ENCODE results near the gene NHP2. TPM values are rescaled to one million over a fixed set of nuclear protein-coding genes. Genes with fewer than 3 reads are reported as not detected.

NHP2 gene
- total RNA-seq, 1 donor from 2014 or later: 161 TPM

DNA sequence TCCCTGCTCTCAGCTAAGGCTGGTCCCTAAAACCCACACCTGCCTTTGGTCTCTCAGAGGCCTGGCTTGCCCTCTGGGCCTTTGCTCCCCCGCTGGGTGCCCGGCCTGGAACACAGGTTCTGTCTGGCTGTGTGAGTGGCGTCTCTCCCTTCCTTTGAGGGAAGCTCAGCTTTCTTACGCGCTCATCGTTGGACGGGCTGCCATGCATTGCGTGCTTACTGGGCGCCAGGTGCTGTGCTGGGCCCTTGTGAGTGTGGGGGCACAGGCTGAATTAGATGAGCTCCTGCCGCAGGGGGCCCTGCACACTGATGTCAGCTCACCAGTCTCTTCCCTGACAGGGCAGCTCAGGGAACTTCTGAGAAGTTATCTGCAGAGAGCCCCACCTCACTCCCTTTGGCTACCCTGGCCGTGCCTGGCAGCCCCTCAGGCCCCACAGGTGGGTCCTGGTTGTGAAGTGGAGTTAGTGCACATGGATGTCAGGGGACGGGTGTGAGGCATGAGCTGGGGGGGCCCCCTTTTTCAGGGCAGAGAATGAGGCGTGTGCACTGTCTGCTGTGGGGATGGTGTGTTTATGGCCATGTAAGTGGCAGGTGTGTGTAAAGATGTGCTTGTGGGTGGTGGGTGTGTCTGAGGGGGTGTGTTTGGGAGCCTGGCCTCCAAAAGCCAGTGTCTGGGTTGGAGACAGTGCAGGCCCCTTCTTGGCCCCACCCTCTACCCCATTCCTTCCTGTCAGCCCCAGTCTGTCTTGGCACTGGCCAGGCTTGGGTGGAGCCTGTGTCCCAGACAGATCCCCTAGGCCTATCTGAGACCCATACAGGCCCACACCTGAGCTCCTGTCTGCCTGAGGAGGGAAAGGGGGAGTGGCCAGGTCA is 30.4 kb downstream of the NHP2 start:
- no peak for DNase-seq (ENCODE audit: extremely low spot score, unreplicated experiment)
- H3K27me3 Mint-ChIP-seq: no peaks in the 10 kb centered on the region
- TF ChIP-seq, protein P1, sequence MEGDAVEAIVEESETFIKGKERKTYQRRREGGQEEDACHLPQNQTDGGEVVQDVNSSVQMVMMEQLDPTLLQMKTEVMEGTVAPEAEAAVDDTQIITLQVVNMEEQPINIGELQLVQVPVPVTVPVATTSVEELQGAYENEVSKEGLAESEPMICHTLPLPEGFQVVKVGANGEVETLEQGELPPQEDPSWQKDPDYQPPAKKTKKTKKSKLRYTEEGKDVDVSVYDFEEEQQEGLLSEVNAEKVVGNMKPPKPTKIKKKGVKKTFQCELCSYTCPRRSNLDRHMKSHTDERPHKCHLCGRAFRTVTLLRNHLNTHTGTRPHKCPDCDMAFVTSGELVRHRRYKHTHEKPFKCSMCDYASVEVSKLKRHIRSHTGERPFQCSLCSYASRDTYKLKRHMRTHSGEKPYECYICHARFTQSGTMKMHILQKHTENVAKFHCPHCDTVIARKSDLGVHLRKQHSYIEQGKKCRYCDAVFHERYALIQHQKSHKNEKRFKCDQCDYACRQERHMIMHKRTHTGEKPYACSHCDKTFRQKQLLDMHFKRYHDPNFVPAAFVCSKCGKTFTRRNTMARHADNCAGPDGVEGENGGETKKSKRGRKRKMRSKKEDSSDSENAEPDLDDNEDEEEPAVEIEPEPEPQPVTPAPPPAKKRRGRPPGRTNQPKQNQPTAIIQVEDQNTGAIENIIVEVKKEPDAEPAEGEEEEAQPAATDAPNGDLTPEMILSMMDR (conservative IDR thresholded peaks at IDR 0.05): no peak
- peak overlapping the region; percentile 73 for H3K4me3 Mint-ChIP-seq
- H3K4me1 Mint-ChIP-seq (ENCODE audit: unreplicated experiment): peaks cover 9% of the 10 kb centered on the region
- no peaks in the 10 kb centered on the region for H3K36me3 Mint-ChIP-seq
- peak overlapping the region; percentile 99 for H3K27ac Mint-ChIP-seq
- no peaks in the 10 kb centered on the region for H3K9me3 Mint-ChIP-seq

DNA sequence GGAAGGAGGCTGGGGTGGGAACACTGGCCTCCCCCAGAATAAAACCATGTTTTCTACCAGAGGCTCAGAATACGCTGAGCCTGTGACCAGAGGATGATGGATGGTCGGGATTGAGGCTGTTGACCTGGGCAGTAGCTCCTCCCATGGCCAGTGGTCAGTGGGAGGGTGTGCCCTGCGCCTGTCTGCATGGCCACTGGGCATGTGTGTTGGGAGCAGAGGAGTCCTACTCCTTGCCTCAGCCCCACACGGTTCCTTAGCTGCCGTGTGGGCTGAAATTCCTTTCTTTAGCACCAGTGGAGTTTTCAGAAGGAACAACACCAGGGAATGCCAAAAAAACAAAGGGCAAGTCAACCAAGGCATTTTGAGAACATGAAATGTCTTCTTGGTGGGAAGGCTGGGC is 31.3 kb downstream of the NHP2 start:
- TF ChIP-seq, protein P1 (conservative IDR thresholded peaks at IDR 0.05): no peak
- DNase-seq (ENCODE audit: extremely low spot score, unreplicated experiment): no peak
- H3K9me3 Mint-ChIP-seq: no peaks in the 10 kb centered on the region
- no peak overlapping the region for H3K4me3 Mint-ChIP-seq
- H3K4me1 Mint-ChIP-seq (ENCODE audit: unreplicated experiment): peaks cover 9% of the 10 kb centered on the region
- H3K36me3 Mint-ChIP-seq: no peaks in the 10 kb centered on the region
- no peak overlapping the region for H3K27ac Mint-ChIP-seq
- no peaks in the 10 kb centered on the region for H3K27me3 Mint-ChIP-seq

DNA sequence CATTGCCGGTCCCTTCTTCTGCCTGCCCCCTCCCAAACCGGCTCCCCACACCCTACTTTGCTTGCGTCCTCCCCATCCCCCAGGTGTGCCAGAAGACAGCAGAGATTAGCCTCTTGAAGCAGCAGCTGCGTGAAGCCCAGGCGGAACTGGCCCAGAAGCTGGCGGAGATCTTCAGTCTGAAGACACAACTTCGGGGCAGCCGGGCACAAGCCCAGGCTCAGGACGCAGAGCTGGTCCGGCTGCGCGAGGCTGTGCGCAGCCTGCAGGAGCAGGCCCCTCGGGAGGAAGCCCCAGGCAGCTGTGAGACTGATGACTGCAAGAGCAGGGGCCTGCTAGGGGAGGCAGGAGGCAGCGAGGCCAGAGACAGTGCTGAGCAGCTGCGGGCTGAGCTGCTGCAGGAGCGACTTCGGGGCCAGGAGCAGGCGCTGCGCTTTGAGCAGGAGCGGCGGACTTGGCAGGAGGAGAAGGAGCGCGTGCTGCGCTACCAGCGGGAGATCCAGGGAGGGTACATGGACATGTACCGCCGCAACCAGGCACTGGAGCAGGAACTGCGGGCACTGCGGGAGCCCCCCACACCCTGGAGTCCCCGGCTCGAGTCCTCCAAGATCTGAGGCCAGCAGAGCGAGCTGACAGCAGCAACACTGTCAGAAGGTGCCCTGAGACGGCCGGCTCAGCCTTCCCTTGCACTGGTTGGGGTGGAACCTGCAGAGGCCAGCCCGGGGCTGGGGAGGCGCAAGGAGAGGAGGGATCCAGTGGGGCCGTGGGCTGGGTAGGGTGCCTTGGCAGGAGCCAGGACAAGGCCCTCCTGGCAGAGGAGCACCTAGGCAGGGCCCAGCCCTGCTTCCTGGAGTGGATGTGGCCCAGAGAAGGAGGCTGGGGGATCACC is 32.1 kb downstream of the NHP2 start:
- Mint-ChIP-seq H3K4me3 (no peak overlapping the region), H3K27ac (no peak overlapping the region), H3K9me3 (no peaks in the 10 kb centered on the region), H3K4me1 (ENCODE audit: unreplicated experiment) (peaks cover 9% of the 10 kb centered on the region), H3K27me3 (no peaks in the 10 kb centered on the region), H3K36me3 (no peaks in the 10 kb centered on the region)
- no peak for DNase-seq (ENCODE audit: extremely low spot score, unreplicated experiment)
- TF ChIP-seq, protein P1 (conservative IDR thresholded peaks at IDR 0.05): no peak

DNA sequence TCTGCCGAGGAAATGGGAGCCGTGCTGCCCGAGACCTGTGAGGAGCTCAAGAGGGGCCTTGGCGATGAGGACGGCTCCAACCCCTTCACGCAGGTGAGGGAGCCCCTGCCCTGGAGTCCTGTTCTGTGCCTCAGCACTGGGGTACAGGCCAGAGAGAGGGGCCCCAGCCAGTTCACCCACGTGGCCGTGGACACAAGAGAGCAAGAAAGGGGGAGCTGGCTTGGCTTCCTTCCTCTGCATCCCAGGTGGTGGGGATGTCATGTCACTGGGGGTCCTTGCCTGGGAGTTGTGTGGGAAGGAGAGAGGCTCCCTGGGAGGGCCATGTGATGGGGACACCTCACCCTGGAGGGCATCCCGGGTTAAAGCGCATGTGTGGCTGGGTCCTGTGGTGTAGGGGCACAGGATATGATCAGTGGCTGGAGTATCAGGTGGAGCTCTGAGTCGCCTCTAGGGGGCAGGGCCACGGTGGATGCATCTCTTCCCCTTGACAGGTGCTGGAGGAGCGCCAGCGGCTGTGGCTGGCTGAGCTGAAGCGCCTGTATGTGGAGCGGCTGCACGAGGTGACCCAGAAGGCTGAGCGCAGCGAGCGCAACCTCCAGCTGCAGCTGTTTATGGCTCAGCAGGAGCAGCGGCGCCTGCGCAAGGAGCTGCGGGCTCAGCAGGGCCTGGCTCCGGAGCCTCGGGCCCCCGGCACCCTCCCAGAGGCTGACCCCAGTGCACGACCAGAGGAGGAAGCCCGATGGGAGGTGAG is 32.9 kb downstream of the NHP2 start:
- Mint-ChIP-seq H3K27ac (no peak overlapping the region), H3K4me3 (no peak overlapping the region), H3K4me1 (ENCODE audit: unreplicated experiment) (peaks cover 15% of the 10 kb centered on the region), H3K36me3 (no peaks in the 10 kb centered on the region), H3K9me3 (no peaks in the 10 kb centered on the region), H3K27me3 (no peaks in the 10 kb centered on the region)
- TF ChIP-seq, protein P1 (conservative IDR thresholded peaks at IDR 0.05): peak; percentile 68
- DNase-seq (ENCODE audit: extremely low spot score, unreplicated experiment): no peak

DNA sequence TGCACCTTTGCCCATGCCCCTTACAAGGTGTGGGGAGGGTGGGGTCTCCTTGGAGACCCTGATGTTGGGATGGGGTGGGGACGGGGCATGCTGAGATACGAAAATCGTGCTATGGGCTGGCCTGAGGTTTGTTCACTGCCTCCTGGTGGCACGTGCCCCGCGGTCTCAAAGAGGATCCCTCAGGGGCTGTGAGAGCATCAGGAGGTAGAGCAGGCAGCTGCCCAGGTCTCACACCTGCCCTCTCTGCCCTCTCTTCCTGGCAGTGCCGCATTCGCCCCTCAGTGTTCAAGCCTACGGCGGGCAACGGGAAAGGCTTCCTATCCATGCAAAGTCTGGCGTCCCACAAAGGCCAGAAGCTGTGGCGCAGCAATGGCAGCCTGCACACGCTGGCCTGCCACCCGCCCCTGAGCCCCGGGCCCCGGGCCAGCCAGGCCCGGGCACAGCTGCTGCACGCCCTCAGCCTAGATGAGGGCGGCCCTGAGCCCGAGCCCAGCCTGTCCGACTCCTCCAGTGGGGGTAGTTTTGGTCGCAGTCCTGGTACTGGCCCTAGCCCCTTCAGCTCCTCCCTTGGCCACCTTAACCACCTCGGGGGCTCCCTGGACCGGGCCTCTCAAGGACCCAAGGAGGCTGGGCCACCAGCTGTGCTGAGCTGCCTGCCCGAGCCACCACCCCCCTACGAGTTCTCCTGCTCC is 33.6 kb downstream of the NHP2 start:
- H3K27me3 Mint-ChIP-seq: no peaks in the 10 kb centered on the region
- no peak for DNase-seq (ENCODE audit: extremely low spot score, unreplicated experiment)
- no peaks in the 10 kb centered on the region for H3K9me3 Mint-ChIP-seq
- H3K4me3 Mint-ChIP-seq: no peak overlapping the region
- H3K27ac Mint-ChIP-seq: no peak overlapping the region
- peaks cover 19% of the 10 kb centered on the region for H3K4me1 Mint-ChIP-seq (ENCODE audit: unreplicated experiment)
- TF ChIP-seq, protein P1 (conservative IDR thresholded peaks at IDR 0.05): no peak
- H3K36me3 Mint-ChIP-seq: no peaks in the 10 kb centered on the region

Data from type B pancreatic cell (in vitro differentiated cells).